ENCODE measurements around the gene ALDH1L2. TPM values are rescaled to one million over a fixed set of nuclear protein-coding genes. Genes with fewer than 3 reads are reported as not detected.

ALDH1L2 gene
- total and polyA plus RNA-seq, 9 of the 15 experiments (the other 6 are each of a cell fraction or from before 2014, with no cell fraction given), result 1.1 to 9.9 (median 3.8) TPM

GRCh38 chr12:105107494-105108371 is 23.5 kb upstream of the ALDH1L2 start, which contains the start of gene WASHC4 (continued):
- peak; percentile 48 for TF ChIP-seq C11orf30 (IDR thresholded peaks at IDR 0.05; ENCODE audit: low read depth)
- TF ChIP-seq HDAC8 (tag; IDR thresholded peaks at IDR 0.05), result no peak
- TF ChIP-seq GABPB1 (CRISPR knock-in tag; IDR thresholded peaks at IDR 0.05), result peak; percentile 95
- peak; percentile 59 for TF ChIP-seq PRPF4 (IDR thresholded peaks at IDR 0.05; ENCODE audit: insufficient read depth, low read depth, low read length, poor library complexity, severe bottlenecking)
- peak; percentile 67; the same call in 1 of the 2 replicates for TF ChIP-seq RB1 (IDR thresholded peaks at IDR 0.05; ENCODE audit: low read depth)
- peak; percentile 28 for TF ChIP-seq PRDM10 (IDR thresholded peaks at IDR 0.05; ENCODE audit: partially characterized antibody)
- TF ChIP-seq EP400 (IDR thresholded peaks at IDR 0.05), result peak; percentile 63
- TF ChIP-seq DIDO1 (tag; IDR thresholded peaks at IDR 0.05; ENCODE audit: low read depth), result no peak
- peak; percentile 8; the same call in 1 of the 2 replicates for TF ChIP-seq ATF4 (CRISPR knock-in tag; IDR thresholded peaks at IDR 0.05)
- TF ChIP-seq TFAP4 (CRISPR knock-in tag; IDR thresholded peaks at IDR 0.05; ENCODE audit: borderline replicate concordance), result peak; percentile 69; the same call in 1 of the 2 replicates
- TF ChIP-seq TOE1 (IDR thresholded peaks at IDR 0.05; ENCODE audit: borderline replicate concordance), result peak; percentile 94
- no peak for TF ChIP-seq TOE1 (CRISPR knock-in tag; IDR thresholded peaks at IDR 0.05; ENCODE audit: borderline replicate concordance, low read depth)
- TF ChIP-seq ADNP (tag; IDR thresholded peaks at IDR 0.05), result no peak
- no peak for TF ChIP-seq PYGO2 (tag; IDR thresholded peaks at IDR 0.05)
- TF ChIP-seq ILF3 (IDR thresholded peaks at IDR 0.05; ENCODE audit: borderline replicate concordance), result peak; percentile 78; the same call in 1 of the 2 replicates
- TF ChIP-seq MXD1 (CRISPR knock-in tag; IDR thresholded peaks at IDR 0.05; ENCODE audit: borderline replicate concordance, poor library complexity, severe bottlenecking), result no peak
- TF ChIP-seq UBTF (IDR thresholded peaks at IDR 0.05; ENCODE audit: borderline replicate concordance in 1 of 2, low read depth in 2 of 2, low read length in 2 of 2), result peak; percentile 36 to 71
- TF ChIP-seq POLR2A (conservative IDR thresholded peaks at IDR 0.05), result peak; percentile 95

Data from K562 (cell line).